K562 (cell line): ENCODE results near the gene RASSF3. TPM values are rescaled to one million over a fixed set of nuclear protein-coding genes. Genes with fewer than 3 reads are reported as not detected.

ENCODE experiments used
- CCNT2 ChIP-seq: IDR thresholded peaks from 2 replicates; pipeline ENCODE4 v1.6.1; 2011; ENCODE audit warnings: borderline replicate concordance, low read depth, mild to moderate bottlenecking, moderate library complexity, mixed read lengths, low read length; ENCODE audit not compliant: insufficient read length; ENCODE audit errors: extremely low read depth
- COPS2 ChIP-seq: fragments of 450-650 bp; conservative IDR thresholded peaks from 2 replicates; pipeline ENCODE4 v1.6.1; 2016; ENCODE audit warnings: mild to moderate bottlenecking, moderate library complexity
- CTCF ChIP-seq, 3 experiments: IDR thresholded peaks in 2 of 3; conservative IDR thresholded peaks in 1 of 3; 2 replicates each; pipeline ENCODE4 v1.5.1; 2011 to 2012; ENCODE audit warnings: low read length in 3 of 3, mild to moderate bottlenecking in 3 of 3, control low read depth in 2 of 3, improper control_type of control experiment in 1 of 3, inconsistent platforms in 1 of 3, low read depth in 1 of 3, mixed read lengths in 1 of 3, moderate library complexity in 1 of 3; ENCODE audit not compliant: insufficient read depth in 2 of 3
- DLX4 ChIP-seq: fragments of 250-450 bp; sonication (Bioruptor Pico); IDR thresholded peaks from 2 replicates; pipeline ENCODE4 v1.6.1; 2021; ENCODE audit warnings: mild to moderate bottlenecking
- ELF4 ChIP-seq: fragments of 450-650 bp; formaldehyde crosslinking; IDR thresholded peaks from 2 replicates; pipeline ENCODE4 v1.4.0; 2022; ENCODE audit warnings: missing genetic modification characterization
- ELK1 ChIP-seq: sonication (generic); formaldehyde crosslinking; IDR thresholded peaks from 2 replicates; pipeline ENCODE4 v1.8.1; 2022; ENCODE audit warnings: missing genetic modification reagents
- HES1 ChIP-seq: fragments of 450-650 bp; IDR thresholded peaks from 2 replicates; pipeline ENCODE4 v1.6.1; 2016; ENCODE audit warnings: low read depth, mild to moderate bottlenecking, moderate library complexity
- KDM1A ChIP-seq, 2 experiments: fragments of 450-650 bp; IDR thresholded peaks; 2 replicates each; pipeline ENCODE4 v1.6.1; 2016; ENCODE audit warnings: mild to moderate bottlenecking in 2 of 2
- MAFK ChIP-seq: IDR thresholded peaks from 2 replicates; pipeline ENCODE4 v1.6.1; 2011; ENCODE audit warnings: low read length, improper control_type of control experiment
- MBD1 ChIP-seq: fragments of 250-450 bp; sonication (Bioruptor Pico); IDR thresholded peaks from 2 replicates; pipeline ENCODE4 v1.8.0; 2022; ENCODE audit warnings: inconsistent platforms
- MBD2 ChIP-seq: sonication (generic); IDR thresholded peaks from 2 replicates; pipeline ENCODE4 v1.6.1; 2016; ENCODE audit warnings: low read depth, borderline replicate concordance
- MCM3 ChIP-seq: fragments of 450-650 bp; IDR thresholded peaks from 2 replicates; pipeline ENCODE4 v1.6.1; 2016
- NKRF ChIP-seq: fragments of 450-650 bp; IDR thresholded peaks from 2 replicates; pipeline ENCODE4 v1.6.1; 2016; ENCODE audit warnings: borderline replicate concordance
- RCOR1 ChIP-seq, 2 experiments: IDR thresholded peaks; 2 replicates each; pipeline ENCODE4 v1.6.1; 2012; ENCODE audit warnings: low read depth in 2 of 2, low read length in 2 of 2, borderline replicate concordance in 1 of 2, improper control_type of control experiment in 1 of 2
- RFX1 ChIP-seq: fragments of 450-650 bp; IDR thresholded peaks from 2 replicates; pipeline ENCODE4 v1.6.1; 2016; ENCODE audit warnings: mild to moderate bottlenecking, moderate library complexity
- THAP7 ChIP-seq: fragments of 250-450 bp; sonication (Bioruptor Pico); IDR thresholded peaks from 2 replicates; pipeline ENCODE4 v1.5.0; 2021
- ZBTB17 ChIP-seq: fragments of 450-650 bp; formaldehyde crosslinking; IDR thresholded peaks from 2 replicates; pipeline ENCODE4 v1.4.0; 2020; ENCODE audit warnings: mild to moderate bottlenecking
- ZFP30 ChIP-seq: fragments of 250-450 bp; sonication (Bioruptor Pico); IDR thresholded peaks from 2 replicates; pipeline ENCODE4 v1.8.0; 2022; ENCODE audit warnings: moderate library complexity, mild to moderate bottlenecking, inconsistent platforms, borderline replicate concordance
- ZNF165 ChIP-seq: fragments of 250-450 bp; sonication (Bioruptor Pico); IDR thresholded peaks from 2 replicates; pipeline ENCODE4 v1.4.0; 2020; ENCODE audit warnings: borderline replicate concordance
- ZNF232 ChIP-seq: sonication (generic); formaldehyde crosslinking; IDR thresholded peaks from 2 replicates; pipeline ENCODE4 v1.8.0; 2022; ENCODE audit warnings: mild to moderate bottlenecking, missing genetic modification reagents
- polyA plus RNA-seq, 8 experiments: library from polyadenylated mRNA; depleted of rRNA in 4 of 8; stranded (reverse) in 5 of 8; unstranded in 3 of 8; fragments of >200 nt; fragmentation: Nextera tagmentation in 2 of 8; fragmentation: Illumina TruSeq in 1 of 8; extraction: Ambion mirVana in 2 of 8; extraction: Trizol in 1 of 8; gene quantifications; 2 replicates each; pipeline versions ENCODE4 v1.2.1 to v1.2.3, GENCODE V29; 2011 to 2014; ENCODE audit warnings: inconsistent platforms in 1 of 8, missing spikeins in 1 of 8
- total RNA-seq, 7 experiments: library from RNA; depleted of rRNA in 6 of 7; stranded (reverse); fragments of >200 nt in 6 of 7; fragmentation: Illumina TruSeq in 2 of 7; extraction: Trizol in 2 of 7; gene quantifications; 2 replicates each; pipeline versions ENCODE4 v1.2.1 to v1.2.3, GENCODE V29; 2011 to 2021; ENCODE audit warnings: low replicate concordance in 1 of 7

The RASSF3 gene
- total and polyA plus RNA-seq, 9 of the 15 experiments (the other 6 are each of a cell fraction or from before 2014, with no cell fraction given): 3.7 to 39.2 (median 20.2) TPM

GRCh38 chr12:64656429-64656828 is 46.1 kb downstream of the RASSF3 start (continued):
- TF ChIP-seq ELF4 (CRISPR knock-in tag) (no peak), THAP7 (CRISPR knock-in tag) (no peak), ZFP30 (no peak), MCM3 (no peak), ELK1 (CRISPR knock-in tag) (no peak), COPS2 (no peak), ZNF232 (CRISPR knock-in tag) (no peak), DLX4 (CRISPR knock-in tag) (no peak), ZBTB17 (no peak), RCOR1 (IDR thresholded peaks at IDR 0.05; ENCODE audit: borderline replicate concordance in 1 of 2, low read depth in 2 of 2, low read length in 2 of 2) (peak; percentile 36 to 99; a peak in 2 of 4 replicates), CTCF (IDR thresholded peaks at IDR 0.05 in 2 of 3, conservative IDR thresholded peaks at IDR 0.05 in 1 of 3; ENCODE audit: insufficient read depth in 2 of 3, low read depth in 1 of 3, low read length in 3 of 3) (no peak), HES1 (peak; percentile 82), MBD2 (no peak), RFX1 (no peak), KDM1A (IDR thresholded peaks at IDR 0.05) (peak; percentile 94 to 96), CCNT2 (peak; percentile 70), NKRF (no peak), ZNF165 (CRISPR knock-in tag) (no peak), MAFK (peak; percentile 59; the same call in 1 of the 2 replicates), MBD1 (CRISPR knock-in tag) (no peak)
